ENCODE results near the gene UCN3. TPM values are rescaled to one million over a fixed set of nuclear protein-coding genes. Genes with fewer than 3 reads are reported as not detected.
"Not testable (repeated sequence)": the region's sequence is repeated elsewhere in the genome, so short reads cannot be mapped to it uniquely, and the experiment has no call there.

The UCN3 gene
- total RNA-seq, 2 experiments from 2014 or later = not detected

DNA sequence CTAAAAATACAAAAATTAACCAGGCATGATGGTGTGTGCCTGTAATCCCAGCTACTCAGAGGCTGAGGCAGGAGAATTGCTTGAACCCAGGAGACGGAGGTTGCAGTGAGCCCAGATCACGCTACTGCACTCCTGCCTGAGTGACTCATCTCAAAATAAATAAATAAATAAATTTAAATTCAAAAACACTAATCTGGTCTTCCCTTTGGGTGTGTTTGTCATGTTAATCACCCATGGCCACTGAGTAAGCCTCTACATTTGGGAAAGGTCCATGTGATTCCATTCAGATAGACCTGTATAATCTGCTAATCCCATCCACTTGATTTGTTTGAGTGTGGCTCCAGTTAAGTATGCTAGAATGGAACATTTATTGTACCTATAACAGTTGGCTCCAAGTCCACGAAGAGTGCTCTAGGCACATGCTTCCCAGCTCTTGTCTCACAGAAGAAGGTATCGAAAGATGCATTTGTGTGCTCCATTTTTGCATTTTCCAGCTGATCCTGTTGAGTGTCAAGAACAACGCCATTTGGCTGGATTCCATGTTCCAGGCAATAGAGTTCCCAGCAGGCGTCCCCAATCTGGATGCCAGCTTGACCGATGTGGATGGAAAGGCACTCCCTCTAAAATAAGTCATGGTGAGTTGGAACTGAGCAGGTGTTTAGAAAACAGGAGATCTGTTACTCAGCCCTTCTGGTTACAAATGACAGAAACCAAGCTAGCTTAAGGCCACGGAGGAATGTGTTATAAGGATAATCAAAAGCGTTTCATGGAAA, 35.9 kb downstream of the UCN3 start:
- Mint-ChIP-seq H3K36me3 (ENCODE audit: low read depth) (no peaks in the 10 kb centered on the region), H3K4me3 (no peak overlapping the region), H3K27me3 (peaks cover 16% of the 10 kb centered on the region), H3K9me3 (no peaks in the 10 kb centered on the region), H3K4me1 (no peaks in the 10 kb centered on the region), H3K27ac (no peak overlapping the region)
- POLR2A ChIA-PET = no interaction called here
- CTCF ChIA-PET = interaction anchor here (0.6 to 1.2 kb wide), 4 partner anchors 19 to 551 kb away, joined by 3 to 4 read pairs (median 3); no protein-coding TSS in a partner anchor
- no peak for DNase-seq

DNA sequence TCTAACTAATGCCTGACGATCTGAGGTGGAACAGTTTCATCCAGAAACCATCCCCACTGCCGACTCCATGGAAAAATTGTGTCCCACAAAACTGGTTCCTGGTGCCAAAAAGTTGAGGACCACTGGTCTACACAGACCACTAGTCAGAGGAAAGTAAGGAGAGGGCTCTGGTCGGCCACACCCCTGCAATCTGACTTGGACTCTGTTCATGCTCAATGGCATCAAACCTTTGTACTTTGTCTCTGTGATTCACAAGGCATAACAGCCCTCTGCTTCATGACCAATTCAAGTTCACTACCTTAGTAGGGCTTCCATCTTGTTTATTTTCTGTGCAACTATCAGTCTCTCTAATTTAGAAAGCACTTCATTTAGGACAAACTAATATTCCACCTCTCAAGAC, 38.0 kb downstream of the UCN3 start:
- no peak for DNase-seq
- POLR2A ChIA-PET = no interaction called here
- Mint-ChIP-seq H3K36me3 (ENCODE audit: low read depth) (no peaks in the 10 kb centered on the region), H3K4me3 (no peak overlapping the region), H3K27me3 (peaks cover 10% of the 10 kb centered on the region), H3K4me1 (no peaks in the 10 kb centered on the region), H3K9me3 (no peaks in the 10 kb centered on the region), H3K27ac (no peak overlapping the region)
- CTCF ChIA-PET = interaction anchor here (0.6 kb wide), 1 partner anchor 517 kb away, joined by 3 read pairs; no protein-coding TSS in a partner anchor

DNA sequence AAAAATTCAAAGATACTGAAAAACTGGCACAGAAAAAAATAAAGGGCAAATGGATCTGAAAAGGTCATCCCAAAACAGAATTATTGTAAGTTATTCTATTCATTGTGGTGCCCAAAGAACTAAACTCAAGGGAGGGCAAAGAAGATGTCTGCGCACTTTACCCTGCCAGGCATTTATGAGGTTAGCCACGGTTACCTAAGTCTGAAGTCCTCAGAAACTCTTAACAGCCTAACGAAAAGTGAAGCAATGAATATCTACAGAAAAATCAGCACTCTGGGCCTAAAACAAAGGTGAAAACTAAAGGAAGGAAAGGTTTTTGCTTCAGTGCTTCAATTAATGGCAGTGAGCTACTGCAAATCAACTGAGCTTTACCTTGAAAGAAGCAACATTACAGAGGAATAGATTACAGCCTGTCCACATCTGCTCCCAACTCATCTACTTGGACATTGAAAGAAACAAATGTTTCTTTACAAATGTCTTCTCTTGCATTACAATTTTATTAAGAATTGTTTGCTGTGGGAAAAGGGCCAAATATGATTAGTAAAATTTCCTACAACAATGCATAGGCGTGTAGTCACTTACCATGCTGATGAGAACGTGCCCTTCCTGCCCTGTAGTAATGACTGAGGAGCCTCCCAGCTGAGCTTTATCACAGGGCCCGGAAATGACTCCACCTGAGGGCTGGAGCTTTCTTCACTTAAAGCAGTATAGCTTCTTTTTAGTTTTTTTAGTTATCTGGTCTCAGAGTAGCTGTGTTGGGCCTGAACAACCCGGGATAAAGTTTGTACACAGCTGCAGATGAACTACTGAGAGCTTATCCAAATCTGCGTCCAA, 39.7 kb downstream of the UCN3 start, which contains the start of gene TUBAL3:
TUBAL3 (minus strand) TSS at position 621 of the 834 bp plus-strand sequence; CDS start at position 585, 36 bp downstream.
- no peak for DNase-seq
- Mint-ChIP-seq H3K27ac (no peak within 1 kb of the TSS), H3K4me1 (no peaks in the 10 kb centered on the region), H3K9me3 (no peaks in the 10 kb centered on the region), H3K36me3 (ENCODE audit: low read depth) (no peaks in the 10 kb centered on the region), H3K27me3 (peaks cover 16% of the 10 kb centered on the region), H3K4me3 (no peak within 1 kb of the TSS)
- ChIA-PET CTCF (interaction anchor here (1.3 kb wide), 1 partner anchor 31 kb away, joined by 3 read pairs; no protein-coding TSS in a partner anchor), POLR2A (no interaction called here)

GRCh38 chr10:5406918-5407317, 42.2 kb downstream of the UCN3 start:
- Mint-ChIP-seq H3K4me1 (peaks cover under 1% of the 10 kb centered on the region), H3K9me3 (peaks cover 4% of the 10 kb centered on the region), H3K36me3 (ENCODE audit: low read depth) (peaks cover 2% of the 10 kb centered on the region), H3K27ac (no peak overlapping the region), H3K27me3 (peaks cover 32% of the 10 kb centered on the region), H3K4me3 (no peak overlapping the region)
- DNase-seq = no peak
- ChIA-PET POLR2A (no interaction called here), CTCF (interaction anchor here (0.8 kb wide), 2 partner anchors 9 to 10 kb away, joined by 3 to 4 read pairs; no protein-coding TSS in a partner anchor)

DNA sequence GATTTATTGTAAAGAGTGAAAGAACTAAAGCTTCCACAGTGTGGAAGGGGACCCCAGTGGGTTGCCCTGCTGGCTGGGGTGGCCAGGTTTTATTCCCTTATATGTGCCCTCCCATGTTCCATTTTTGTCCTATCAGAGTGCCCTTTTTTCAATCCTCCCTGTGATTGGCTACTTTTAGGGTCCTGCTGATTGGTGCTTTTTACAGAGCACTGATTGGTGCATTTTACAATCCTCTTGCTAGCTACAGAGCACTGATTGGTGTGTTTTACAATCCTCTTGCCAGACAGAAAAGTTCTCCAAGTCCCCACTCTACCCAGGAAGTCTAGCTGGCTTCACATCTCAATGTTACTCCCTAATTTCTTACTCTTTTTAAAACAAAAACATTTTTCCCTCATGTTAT, 46.0 kb downstream of the UCN3 start:
- H3K4me3 Mint-ChIP-seq; POLR2A ChIA-PET; H3K4me1 Mint-ChIP-seq; H3K9me3 Mint-ChIP-seq; DNase-seq; H3K36me3 Mint-ChIP-seq (ENCODE audit: low read depth); H3K27ac Mint-ChIP-seq: not testable (repeated sequence)
- H3K27me3 Mint-ChIP-seq = peaks cover 27% of the 10 kb centered on the region
- CTCF ChIA-PET = interaction anchor here (0.6 to 1.7 kb wide), 3 partner anchors 120 to 561 kb away, joined by 3 to 5 read pairs (median 4); partner anchors contain the start of gene AKR1C3

- no peak overlapping the region for H3K4me3 Mint-ChIP-seq
- ChIA-PET CTCF (no interaction called here), POLR2A (no interaction called here)
- H3K27ac Mint-ChIP-seq = no peak overlapping the region
- peaks cover 4% of the 10 kb centered on the region for H3K9me3 Mint-ChIP-seq
- peaks cover 14% of the 10 kb centered on the region for H3K36me3 Mint-ChIP-seq (ENCODE audit: low read depth)
- DNase-seq = no peak
- peaks cover 10% of the 10 kb centered on the region for H3K4me1 Mint-ChIP-seq
- peaks cover 27% of the 10 kb centered on the region for H3K27me3 Mint-ChIP-seq
These were observed 47.1 kb downstream of the UCN3 start for GRCh38 chr10:5411941-5412276.

- Mint-ChIP-seq H3K4me1 (peaks cover 10% of the 10 kb centered on the region), H3K27ac (peak within 1 kb of the TSS; percentile 69), H3K4me3 (no peak within 1 kb of the TSS), H3K27me3 (peaks cover 27% of the 10 kb centered on the region), H3K9me3 (peaks cover 4% of the 10 kb centered on the region), H3K36me3 (ENCODE audit: low read depth) (peaks cover 19% of the 10 kb centered on the region)
- CTCF ChIA-PET = interaction anchor here (1.1 kb wide), 1 partner anchor 211 kb away, joined by 3 read pairs; no protein-coding TSS in a partner anchor
- peak; percentile 77 for DNase-seq
- POLR2A ChIA-PET = interaction anchor here (0.5 kb wide), 1 partner anchor 572 kb away, joined by 5 read pairs; no protein-coding TSS in a partner anchor
These were observed 47.6 kb downstream of the UCN3 start, which contains the start of gene NET1 for GRCh38 chr10:5412277-5412941. Gene NET1, plus strand, starts transcription at chr10:5412557. Its CDS starts 136 bp downstream, at chr10:5412693.

- CTCF ChIA-PET = interaction anchor here (1.0 to 1.1 kb wide), 2 partner anchors 12 to 210 kb away, joined by 3 read pairs; no protein-coding TSS in a partner anchor
- H3K4me1 Mint-ChIP-seq = peaks cover 10% of the 10 kb centered on the region
- peaks cover 24% of the 10 kb centered on the region for H3K36me3 Mint-ChIP-seq (ENCODE audit: low read depth)
- peak overlapping the region; percentile 15 for H3K27ac Mint-ChIP-seq
- POLR2A ChIA-PET = no interaction called here
- H3K4me3 Mint-ChIP-seq = no peak overlapping the region
- H3K9me3 Mint-ChIP-seq = peaks cover 8% of the 10 kb centered on the region
- no peak for DNase-seq
- H3K27me3 Mint-ChIP-seq = peaks cover 23% of the 10 kb centered on the region
These were observed 48.5 kb downstream of the UCN3 start for GRCh38 chr10:5413012-5413938.

- no peak for DNase-seq
- Mint-ChIP-seq H3K4me3 (no peak overlapping the region), H3K27me3 (no peaks in the 10 kb centered on the region), H3K27ac (no peak overlapping the region), H3K9me3 (peaks cover 21% of the 10 kb centered on the region), H3K36me3 (ENCODE audit: low read depth) (peaks cover 38% of the 10 kb centered on the region), H3K4me1 (peaks cover 16% of the 10 kb centered on the region)
- ChIA-PET POLR2A (no interaction called here), CTCF (interaction anchor here (1.1 to 1.9 kb wide), 2 partner anchors 9 to 10 kb away, joined by 4 read pairs; no protein-coding TSS in a partner anchor)
These were observed 52.2 kb downstream of the UCN3 start for GRCh38 chr10:5416981-5417380.

GRCh38 chr10:5418584-5418983, 53.8 kb downstream of the UCN3 start:
- Mint-ChIP-seq H3K27ac (no peak overlapping the region), H3K4me3 (no peak overlapping the region), H3K27me3 (no peaks in the 10 kb centered on the region), H3K9me3 (peaks cover 21% of the 10 kb centered on the region), H3K4me1 (peaks cover 12% of the 10 kb centered on the region), H3K36me3 (ENCODE audit: low read depth) (peaks cover 41% of the 10 kb centered on the region)
- POLR2A ChIA-PET = no interaction called here
- CTCF ChIA-PET = no interaction called here
- DNase-seq = no peak

- Mint-ChIP-seq H3K27ac (peak overlapping the region; percentile 5), H3K9me3 (peaks cover 21% of the 10 kb centered on the region), H3K27me3 (no peaks in the 10 kb centered on the region), H3K4me1 (peaks cover 12% of the 10 kb centered on the region), H3K36me3 (ENCODE audit: low read depth) (peaks cover 41% of the 10 kb centered on the region), H3K4me3 (no peak overlapping the region)
- CTCF ChIA-PET = interaction anchor here (1.0 kb wide), 1 partner anchor 19 kb away, joined by 3 read pairs; no protein-coding TSS in a partner anchor
- POLR2A ChIA-PET = no interaction called here
- DNase-seq = no peak
These were observed 54.8 kb downstream of the UCN3 start for GRCh38 chr10:5419466-5420094.
